ENCODE results near the gene TEX14.
A peak's percentile ranks its signal among the peaks of the same experiment; 100 is the strongest.
"Not testable (repeated sequence)": the region's sequence is repeated elsewhere in the genome, so short reads cannot be mapped to it uniquely, and the experiment has no call there.

Gene TEX14

DNA sequence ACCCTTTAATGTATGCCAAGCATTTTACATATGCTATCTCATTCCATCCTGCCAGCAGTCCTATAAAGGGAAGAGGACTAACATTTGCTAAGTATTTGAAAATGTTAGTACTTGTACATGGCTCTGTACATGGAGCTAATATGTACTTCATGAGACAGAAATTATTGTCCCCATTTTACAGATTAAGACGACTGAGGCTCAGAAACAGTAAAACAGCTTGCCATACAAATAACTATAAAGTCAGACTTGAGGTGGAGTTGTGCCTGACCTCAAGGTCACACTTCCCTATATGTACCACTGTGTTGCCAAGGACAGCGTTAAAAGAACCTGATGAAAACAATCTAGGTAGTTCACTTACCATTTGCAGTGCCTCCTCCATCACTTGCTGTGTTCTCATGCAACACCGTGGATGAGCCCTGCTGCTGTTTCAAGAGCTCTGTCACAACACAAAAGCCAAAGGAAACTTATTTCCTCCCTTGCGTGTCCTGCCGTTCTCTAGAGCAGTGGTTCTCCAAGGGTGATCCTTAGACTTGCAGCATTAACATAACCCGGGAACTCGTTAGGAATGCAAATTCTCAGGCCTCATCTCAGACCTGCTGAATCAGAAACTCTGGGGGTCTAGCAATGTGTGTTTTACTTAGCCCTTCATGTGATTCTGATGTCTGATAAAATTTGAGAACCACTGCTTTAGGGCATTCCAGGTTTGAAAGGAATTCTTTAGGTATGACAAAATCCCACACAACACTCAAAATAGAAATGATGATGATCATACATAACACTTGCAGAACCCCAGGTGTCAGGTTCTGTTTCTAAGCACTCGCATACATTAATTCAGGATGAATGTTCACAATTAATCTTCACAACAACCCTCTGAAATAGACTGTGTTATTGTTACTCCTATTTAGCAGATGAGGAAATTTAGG, 126.2 kb downstream of the TEX14 start:
- no peak for DNase-seq (ENCODE audit: low read depth)

- no peak for DNase-seq (ENCODE audit: low read depth)
Measured at GRCh38 chr17:58564971-58565370, 126.9 kb downstream of the TEX14 start.

- no peak for DNase-seq (ENCODE audit: low read depth)
Measured at GRCh38 chr17:58564243-58564642, 127.6 kb downstream of the TEX14 start.

- no peak for DNase-seq (ENCODE audit: low read depth)
Measured at GRCh38 chr17:58560511-58560910, 131.3 kb downstream of the TEX14 start.

- DNase-seq (ENCODE audit: low read depth): no peak
Measured at GRCh38 chr17:58557981-58558380, 133.9 kb downstream of the TEX14 start.

DNA sequence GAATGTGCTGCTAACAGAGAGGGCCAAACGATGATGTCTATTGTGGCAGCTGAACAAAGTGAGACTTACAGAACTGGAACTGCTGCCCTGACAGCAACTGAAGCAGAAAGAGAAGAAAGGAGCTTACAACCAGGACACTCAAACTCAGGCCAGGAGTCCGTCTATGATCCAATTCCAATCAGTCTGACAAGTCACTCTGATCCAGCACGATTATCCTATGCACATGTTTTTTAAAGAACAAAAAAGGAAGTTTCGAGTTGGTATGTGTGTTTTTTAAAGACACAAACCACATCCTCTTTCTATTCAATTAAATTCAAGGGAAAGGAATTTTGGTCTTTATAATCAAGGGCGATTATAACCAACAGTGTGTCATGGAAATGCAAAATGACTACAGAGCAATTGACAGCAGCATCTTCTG, 135.0 kb downstream of the TEX14 start:
- DNase-seq (ENCODE audit: low read depth): no peak

GRCh38 chr17:58555109-58555508, 136.7 kb downstream of the TEX14 start:
- DNase-seq (ENCODE audit: low read depth): not testable (repeated sequence)

DNA sequence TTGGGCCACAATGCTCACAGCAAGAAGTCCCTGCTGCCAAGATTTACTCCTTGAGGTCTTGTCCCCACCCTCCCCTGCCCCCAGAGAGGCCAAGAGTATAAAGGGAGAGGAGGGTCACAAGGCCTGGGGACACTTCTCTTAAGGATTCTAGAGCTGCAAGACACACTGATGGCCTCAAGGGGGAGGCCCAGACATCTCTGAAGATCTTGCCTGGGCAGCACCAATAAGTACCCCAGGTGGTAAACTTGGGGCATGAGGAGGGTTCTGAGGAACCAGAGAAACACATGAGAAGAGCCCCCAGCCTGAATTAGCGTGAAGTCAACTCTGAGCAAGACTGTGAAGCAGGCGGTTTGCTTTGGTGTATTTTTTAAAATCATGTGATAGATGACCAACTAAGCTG, 150.6 kb downstream of the TEX14 start:
- no peak for DNase-seq (ENCODE audit: low read depth)

- no peak for DNase-seq (ENCODE audit: low read depth)
Measured at GRCh38 chr17:58539698-58540097, 152.1 kb downstream of the TEX14 start.

DNA sequence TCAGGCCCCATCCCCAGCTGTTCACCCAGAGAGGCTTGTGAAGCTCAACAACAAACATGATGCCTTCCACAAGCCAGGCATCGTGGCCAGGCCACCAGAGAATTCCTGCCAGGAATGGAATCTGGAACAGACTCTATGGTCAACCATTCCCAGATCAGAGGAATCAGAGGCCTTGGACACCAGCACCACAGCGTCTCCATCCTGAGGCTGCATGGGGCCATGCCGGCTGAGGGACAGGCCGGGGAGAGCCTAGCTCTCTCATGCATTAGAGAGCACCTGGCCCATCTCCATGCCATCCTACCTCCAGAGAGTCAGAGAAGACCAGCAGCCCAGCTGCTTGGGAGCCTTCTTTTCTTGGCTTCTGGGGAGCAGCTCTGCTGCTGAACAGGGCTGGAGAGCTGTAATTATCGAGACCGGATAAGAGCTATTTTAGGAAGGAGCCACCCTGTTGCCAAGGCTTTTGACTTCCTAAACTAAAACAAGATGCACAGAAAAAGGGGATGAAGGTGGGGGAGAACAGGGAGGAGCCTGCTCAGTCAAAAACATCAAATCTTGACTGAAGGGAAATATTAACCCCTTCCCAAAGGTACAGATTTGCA, 152.9 kb downstream of the TEX14 start:
- no peak for DNase-seq (ENCODE audit: low read depth)

DNA sequence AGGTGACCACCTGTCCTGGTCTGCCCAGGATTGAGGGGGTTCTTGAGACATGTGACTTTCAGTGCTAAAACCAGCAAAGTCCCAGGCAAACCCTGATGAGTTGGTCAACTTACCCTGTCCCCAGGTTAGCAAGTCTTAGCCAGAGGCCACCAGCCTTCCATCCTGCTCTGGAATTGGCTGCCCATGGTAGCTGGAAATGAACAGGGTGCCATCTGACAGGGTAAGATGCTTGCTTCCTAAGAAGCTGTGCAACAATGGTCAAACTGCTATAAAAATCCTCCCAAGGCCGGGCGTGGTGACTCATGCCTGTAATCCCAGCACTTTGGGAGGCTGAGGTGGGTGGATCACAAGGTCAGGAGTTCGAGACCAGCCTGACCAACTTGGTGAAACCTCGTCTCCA, 154.6 kb downstream of the TEX14 start:
- no peak for DNase-seq (ENCODE audit: low read depth)

GRCh38 chr17:58536542-58536941, 155.3 kb downstream of the TEX14 start:
- no peak for DNase-seq (ENCODE audit: low read depth)

DNA sequence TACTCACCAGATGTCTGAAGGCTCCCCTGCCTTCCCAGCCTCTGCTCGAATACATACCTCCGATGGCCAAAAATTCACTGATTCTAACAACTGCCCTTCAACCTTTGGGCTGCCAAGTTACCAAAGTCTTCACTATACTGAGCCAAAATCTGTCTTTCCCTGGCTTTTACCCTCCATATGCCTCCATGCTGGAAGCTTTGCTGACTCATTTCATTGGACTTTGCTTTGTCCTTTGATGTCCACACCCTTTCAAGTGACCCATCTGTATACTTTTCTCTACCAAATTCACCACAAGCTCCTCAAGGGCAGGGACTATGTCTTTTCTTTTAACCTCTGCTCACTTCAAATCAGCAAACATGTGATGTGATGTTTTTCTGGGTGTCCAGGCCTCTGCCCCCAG, 156.4 kb downstream of the TEX14 start:
- DNase-seq (ENCODE audit: low read depth): no peak

GRCh38 chr17:58534901-58535421, 156.9 kb downstream of the TEX14 start:
- DNase-seq (ENCODE audit: low read depth): peak; percentile 29

DNA sequence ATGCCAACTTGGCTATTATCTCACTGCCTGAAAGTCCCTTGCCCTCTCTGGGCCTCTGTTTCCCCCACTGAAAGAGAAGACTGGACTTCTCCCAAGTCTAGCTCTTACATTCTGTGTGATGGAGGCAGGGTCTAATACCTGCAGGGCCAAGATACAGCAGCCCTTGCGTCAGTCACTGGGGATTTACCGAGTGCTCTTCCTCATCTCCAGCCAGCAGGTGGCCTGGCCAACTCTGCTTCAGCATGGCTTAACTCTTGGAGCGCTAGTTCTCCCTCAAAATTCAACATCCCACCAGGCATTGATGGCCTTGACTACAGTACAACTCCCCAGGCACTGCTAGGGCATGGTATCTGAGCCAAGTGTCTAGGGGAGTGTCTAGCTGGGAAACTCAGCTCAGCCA, 157.5 kb downstream of the TEX14 start:
- DNase-seq (ENCODE audit: low read depth): no peak

GRCh38 chr17:58533616-58534188, 158.1 kb downstream of the TEX14 start:
- DNase-seq (ENCODE audit: low read depth): no peak

GRCh38 chr17:58532555-58532951, 159.3 kb downstream of the TEX14 start:
- no peak for DNase-seq (ENCODE audit: low read depth)

DNA sequence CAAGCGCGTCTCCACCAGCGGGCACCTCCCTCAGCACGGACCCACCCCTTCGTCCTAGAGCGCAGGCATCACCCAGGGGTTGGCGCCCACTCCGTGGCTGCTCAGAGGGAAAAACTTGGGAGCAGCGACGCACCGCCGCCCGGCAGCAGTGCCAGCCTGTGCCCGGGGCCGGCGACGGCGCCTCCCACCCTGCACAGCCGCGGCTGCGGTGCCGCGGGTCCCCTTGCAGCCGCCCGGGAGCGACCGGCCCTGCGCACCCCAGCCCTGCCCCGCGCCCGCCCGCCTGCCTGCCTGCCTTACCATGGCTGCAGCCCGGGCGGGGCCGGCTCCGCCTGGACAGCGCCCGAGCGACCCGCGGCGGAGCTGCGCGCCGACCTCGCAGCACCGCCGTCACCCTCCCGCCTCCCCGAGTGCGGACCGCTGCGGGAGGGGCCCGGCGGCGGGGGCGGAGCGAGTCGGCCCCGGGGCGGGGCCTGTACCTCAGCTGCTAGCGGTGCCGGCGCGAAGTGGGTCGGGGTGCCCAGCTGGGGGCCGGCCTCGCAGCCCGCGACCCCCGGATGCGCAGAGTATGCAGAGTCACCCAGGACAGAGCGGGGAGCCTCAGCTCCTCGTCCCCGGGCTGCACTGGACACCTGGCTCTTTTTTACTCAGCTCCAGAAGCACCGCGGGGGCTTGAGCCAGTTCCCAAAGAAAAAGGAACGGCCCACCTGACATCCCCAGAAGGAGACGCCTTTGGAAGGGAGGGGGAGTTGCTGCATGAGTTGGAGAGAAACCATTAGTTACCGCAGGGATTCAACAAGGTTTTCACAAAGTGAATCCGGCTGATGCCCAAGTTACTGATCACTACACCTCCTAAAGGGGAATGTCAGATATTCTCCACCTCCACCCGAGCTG, 159.9 kb downstream of the TEX14 start:
- no peak for DNase-seq (ENCODE audit: low read depth)

DNA sequence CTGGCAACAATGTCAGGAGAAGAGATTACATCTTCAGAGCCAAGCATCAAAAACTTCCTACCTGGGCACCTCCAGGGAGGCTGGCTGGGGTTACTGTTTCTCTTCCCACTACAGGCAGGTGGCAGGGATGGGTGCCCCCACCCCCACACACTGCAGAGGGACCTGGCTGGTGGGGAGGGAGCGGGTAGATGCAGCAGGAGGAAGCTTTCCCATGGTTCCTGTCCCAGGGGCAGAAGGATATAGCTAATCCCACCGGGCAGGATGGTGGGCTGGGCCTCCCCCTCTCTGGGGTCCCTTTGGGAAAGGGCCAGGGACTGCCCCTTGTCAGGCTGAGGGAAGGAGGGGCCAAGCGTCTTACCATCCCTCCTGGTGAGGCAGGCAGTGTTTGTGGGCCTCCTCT, 160.7 kb downstream of the TEX14 start:
- no peak for DNase-seq (ENCODE audit: low read depth)

DNA sequence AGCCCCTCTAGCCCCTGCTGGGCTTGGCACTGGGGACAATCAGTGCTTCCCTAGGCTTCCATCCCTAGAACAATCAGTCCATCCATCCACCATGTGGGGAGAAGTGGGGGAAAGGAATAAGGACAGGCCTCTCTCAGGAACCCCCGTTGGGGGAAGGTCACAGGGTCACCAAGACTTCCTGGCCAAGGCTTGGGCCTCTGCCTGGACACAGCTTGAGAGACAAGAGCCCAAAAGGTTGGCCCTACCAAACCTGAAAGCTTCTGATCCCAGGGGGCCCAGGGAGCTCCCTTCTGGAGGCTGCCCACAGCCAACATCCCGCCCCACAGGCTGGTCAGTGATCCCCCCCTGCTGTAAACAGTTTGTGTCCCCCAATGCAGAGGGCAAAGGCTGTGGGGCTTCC, 161.2 kb downstream of the TEX14 start:
- no peak for DNase-seq (ENCODE audit: low read depth)

DNA sequence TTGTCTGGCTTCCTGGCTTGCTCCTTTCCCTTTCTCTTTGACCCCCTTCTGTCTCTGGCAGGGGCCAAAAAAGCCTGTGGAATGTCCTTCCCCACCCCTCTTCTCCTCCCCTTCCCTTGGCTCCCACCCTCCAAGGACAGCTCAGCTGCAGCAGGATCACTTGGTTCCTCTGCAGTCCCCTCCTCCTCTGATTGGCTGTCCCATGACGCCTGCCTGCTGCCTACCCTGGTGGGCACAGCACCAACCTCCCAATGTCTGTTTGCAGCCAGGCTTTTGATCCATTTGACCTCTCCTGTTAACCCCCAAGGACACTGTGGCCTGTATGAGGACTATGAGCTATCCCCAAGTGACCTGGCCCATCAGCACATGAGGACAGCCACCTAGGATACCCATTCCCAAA, 162.6 kb downstream of the TEX14 start:
- no peak for DNase-seq (ENCODE audit: low read depth)

- DNase-seq (ENCODE audit: low read depth): no peak
Measured at GRCh38 chr17:58528443-58528842, 163.4 kb downstream of the TEX14 start.
